Fibroblast of pulmonary artery (primary cell): ENCODE measurements around the gene LAMB2.

Experiments used
- DNase-seq: peaks from one replicate; pipeline ENCODE4 v3.0.0-alpha.2; 2010; ENCODE audit warnings: low read depth
- H3K4me3 ChIP-seq: replicated peaks from 2 replicates; pipeline ENCODE4 v1.5.1; 2011; ENCODE audit warnings: low read depth, mild to moderate bottlenecking, control low read depth, low read length, moderate library complexity
- TF ChIP-seq, protein P1 (sequence below): IDR thresholded peaks from 2 replicates; pipeline ENCODE4 v1.5.1; 2011; ENCODE audit warnings: mild to moderate bottlenecking, control low read depth, low read length, inconsistent platforms; ENCODE audit errors: missing control alignments

Gene LAMB2

DNA sequence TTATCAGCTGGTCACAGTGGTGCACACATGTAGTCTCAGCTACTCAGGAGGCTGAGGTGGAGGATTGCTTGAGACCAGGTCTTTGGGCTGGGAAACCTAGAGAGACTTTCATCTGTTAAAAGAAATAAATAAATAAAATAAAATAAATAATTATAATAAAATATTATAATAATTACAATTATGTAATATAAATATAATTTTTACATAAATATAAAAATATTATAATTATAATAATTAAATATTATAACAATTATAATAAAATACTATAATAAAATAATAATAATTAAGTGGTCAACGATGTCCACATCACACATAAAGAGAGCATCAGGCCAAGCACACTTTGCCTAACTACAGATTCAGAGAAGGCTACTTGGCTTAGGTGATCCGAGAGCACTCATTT is 53.6 kb downstream of the LAMB2 start:
- DNase-seq, result no peak
- no peak overlapping the region for H3K4me3 ChIP-seq
- TF ChIP-seq, protein P1, sequence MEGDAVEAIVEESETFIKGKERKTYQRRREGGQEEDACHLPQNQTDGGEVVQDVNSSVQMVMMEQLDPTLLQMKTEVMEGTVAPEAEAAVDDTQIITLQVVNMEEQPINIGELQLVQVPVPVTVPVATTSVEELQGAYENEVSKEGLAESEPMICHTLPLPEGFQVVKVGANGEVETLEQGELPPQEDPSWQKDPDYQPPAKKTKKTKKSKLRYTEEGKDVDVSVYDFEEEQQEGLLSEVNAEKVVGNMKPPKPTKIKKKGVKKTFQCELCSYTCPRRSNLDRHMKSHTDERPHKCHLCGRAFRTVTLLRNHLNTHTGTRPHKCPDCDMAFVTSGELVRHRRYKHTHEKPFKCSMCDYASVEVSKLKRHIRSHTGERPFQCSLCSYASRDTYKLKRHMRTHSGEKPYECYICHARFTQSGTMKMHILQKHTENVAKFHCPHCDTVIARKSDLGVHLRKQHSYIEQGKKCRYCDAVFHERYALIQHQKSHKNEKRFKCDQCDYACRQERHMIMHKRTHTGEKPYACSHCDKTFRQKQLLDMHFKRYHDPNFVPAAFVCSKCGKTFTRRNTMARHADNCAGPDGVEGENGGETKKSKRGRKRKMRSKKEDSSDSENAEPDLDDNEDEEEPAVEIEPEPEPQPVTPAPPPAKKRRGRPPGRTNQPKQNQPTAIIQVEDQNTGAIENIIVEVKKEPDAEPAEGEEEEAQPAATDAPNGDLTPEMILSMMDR, result no peak

DNA sequence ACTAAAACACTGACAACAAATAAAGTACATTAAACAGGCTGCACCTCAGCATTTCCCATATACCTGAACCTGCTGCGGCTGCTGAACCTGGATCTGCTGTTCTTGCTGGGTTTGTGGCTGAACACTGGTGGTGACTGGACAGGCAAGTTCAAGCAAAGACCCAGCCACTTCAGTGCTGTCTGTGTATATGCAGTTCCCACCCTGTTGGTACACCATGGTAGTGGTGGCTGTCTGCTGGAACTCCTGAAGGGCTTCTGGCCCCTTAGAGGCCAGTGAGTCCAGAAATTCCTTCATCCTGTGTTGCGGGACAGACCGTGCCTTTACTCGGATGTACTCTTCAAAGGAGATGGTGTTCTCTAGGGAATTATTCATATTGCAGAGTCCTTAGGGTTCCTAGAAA is 56.2 kb downstream of the LAMB2 start:
- DNase-seq, result no peak
- no peak overlapping the region for H3K4me3 ChIP-seq
- TF ChIP-seq, protein P1, result no peak

DNA sequence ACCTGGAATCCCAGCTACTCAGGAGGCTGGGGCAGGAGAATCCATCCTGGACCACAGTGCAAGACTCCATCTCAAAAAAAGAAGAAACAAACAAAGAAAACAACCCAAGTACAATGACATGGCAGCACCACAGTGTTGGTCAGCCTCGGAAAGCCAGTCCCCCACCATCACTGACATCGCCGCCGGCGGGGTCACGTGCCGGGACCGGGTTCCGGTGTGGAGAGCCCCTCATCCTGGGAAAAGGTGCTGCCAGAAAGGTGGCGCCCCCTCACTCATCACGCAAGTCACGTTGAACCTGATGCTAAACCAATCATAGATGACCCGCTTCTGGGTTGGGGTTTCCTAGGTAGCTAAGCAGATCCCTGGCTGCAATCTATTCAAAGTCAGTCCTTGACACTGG is 56.7 kb downstream of the LAMB2 start:
- TF ChIP-seq, protein P1, result no peak
- DNase-seq, result no peak
- no peak overlapping the region for H3K4me3 ChIP-seq
